NT2/D1 (cell line): ENCODE data around the gene ALOXE3.

Experiments
- DNase-seq: peaks from one replicate; pipeline ENCODE4 v3.0.0-alpha.2; 2011; ENCODE audit warnings: low read depth, low spot score
- H3K27me3 ChIP-seq: 2 replicates; pipeline ENCODE4 v1.6.0; 2011; ENCODE audit warnings: mild to moderate bottlenecking; ENCODE audit not compliant: insufficient read length, insufficient read depth
- H3K36me3 ChIP-seq: 2 replicates; pipeline ENCODE4 v1.6.1; 2011; ENCODE audit warnings: mild to moderate bottlenecking, low read length, mixed read lengths; ENCODE audit not compliant: insufficient read depth, insufficient read length
- H3K4me1 ChIP-seq: 2 replicates; pipeline ENCODE4 v1.5.1; 2011; ENCODE audit not compliant: insufficient read depth, insufficient read length
- H3K4me3 ChIP-seq: 2 replicates; pipeline ENCODE4 v1.5.1; 2011; ENCODE audit warnings: low read depth; ENCODE audit not compliant: insufficient read length
- H3K9ac ChIP-seq: 2 replicates; pipeline ENCODE4 v1.6.0; 2011; ENCODE audit warnings: low read depth; ENCODE audit not compliant: insufficient read length
- H3K9me3 ChIP-seq: 2 replicates; pipeline ENCODE4 v1.5.1; 2011; ENCODE audit warnings: mild to moderate bottlenecking, low read length; ENCODE audit not compliant: insufficient read depth
- SUZ12 ChIP-seq: IDR thresholded peaks from 2 replicates; pipeline ENCODE4 v1.6.1; 2011; ENCODE audit not compliant: insufficient read length, insufficient read depth; ENCODE audit errors: extremely low read depth
- YY1 ChIP-seq: IDR thresholded peaks from 2 replicates; pipeline ENCODE4 v1.6.1; 2011; ENCODE audit not compliant: insufficient read length, insufficient read depth
- ZNF274 ChIP-seq: IDR thresholded peaks from 2 replicates; pipeline ENCODE4 v1.6.1; 2011; ENCODE audit warnings: mild to moderate bottlenecking, low read depth, low read length

Gene ALOXE3

DNA sequence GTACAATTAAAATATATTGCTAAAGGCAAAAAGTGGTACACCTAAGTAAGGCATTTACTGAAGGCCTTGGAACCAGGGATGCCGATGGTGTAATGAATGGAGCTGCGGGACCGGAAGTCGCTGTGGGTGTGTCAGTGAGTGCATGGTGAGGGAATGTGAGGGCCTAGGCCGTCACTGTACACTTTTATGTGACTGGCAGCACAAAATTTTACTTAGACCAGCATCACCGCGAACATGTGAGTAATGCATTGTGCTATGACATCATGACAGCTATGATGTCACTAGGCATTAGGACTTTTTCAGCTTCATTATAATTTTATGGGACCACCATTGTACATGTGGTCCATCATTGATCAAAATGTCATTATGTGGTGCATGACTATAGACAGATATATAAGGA lies 64.7 kb downstream of the ALOXE3 start:
- TF ChIP-seq SUZ12, result no peak
- TF ChIP-seq YY1, result no peak
- no peak for TF ChIP-seq ZNF274
- DNase-seq, result no peak
- Histone ChIP-seq H3K36me3 (no peaks in the 10 kb centered on the region), H3K4me1 (no peaks in the 10 kb centered on the region), H3K9me3 (no peaks in the 10 kb centered on the region), H3K4me3 (no peak overlapping the region), H3K9ac (no peak overlapping the region), H3K27me3 (peaks cover 4% of the 10 kb centered on the region)

DNA sequence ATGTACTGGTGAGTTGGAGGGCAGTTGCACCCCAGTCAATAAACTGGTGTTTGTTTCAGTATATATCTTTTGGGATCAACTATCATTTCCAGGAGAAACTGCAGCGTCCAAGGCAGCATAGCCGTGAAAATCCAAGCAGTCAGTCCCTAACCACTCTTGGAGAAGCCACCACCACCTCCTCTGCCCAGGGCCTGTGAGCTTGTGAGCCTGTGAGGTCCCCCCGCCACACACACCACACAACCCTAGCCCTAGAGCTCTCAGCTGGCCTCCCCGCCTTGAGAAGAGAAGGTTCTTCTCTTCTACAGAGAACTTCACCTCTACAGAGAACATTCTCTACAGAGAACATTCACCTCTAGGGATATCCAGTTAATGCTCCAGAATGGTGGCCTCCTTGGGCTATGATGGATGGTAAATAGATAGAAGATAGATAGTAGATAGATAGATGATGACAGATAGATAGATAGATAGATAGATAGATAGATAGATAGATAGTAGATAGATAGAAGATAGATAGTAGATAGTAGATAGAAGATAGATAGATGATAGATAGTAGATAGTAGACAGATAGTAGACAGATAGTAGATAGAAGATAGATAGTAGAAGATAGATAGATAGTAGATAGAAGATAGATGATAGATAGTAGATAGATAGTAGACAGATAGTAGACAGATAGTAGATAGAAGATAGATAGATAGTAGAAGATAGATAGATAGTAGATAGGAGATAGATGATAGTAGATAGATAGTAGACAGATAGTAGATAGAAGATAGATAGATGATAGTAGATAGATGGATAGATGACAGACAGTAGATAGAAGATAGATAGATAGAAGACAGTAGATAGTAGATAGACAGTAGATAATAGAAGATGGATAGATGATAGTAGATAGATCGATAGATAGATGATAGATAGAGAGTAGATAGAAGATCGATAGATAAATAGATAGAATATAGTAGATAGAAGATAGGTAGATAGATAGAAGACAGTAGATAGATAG lies 65.8 kb downstream of the ALOXE3 start:
- Histone ChIP-seq H3K9ac (no peak overlapping the region), H3K4me1 (no peaks in the 10 kb centered on the region), H3K36me3 (no peaks in the 10 kb centered on the region), H3K4me3 (no peak overlapping the region), H3K27me3 (peaks cover 4% of the 10 kb centered on the region), H3K9me3 (no peaks in the 10 kb centered on the region)
- no peak for DNase-seq
- TF ChIP-seq SUZ12 (no peak), YY1 (no peak), ZNF274 (no peak)

DNA sequence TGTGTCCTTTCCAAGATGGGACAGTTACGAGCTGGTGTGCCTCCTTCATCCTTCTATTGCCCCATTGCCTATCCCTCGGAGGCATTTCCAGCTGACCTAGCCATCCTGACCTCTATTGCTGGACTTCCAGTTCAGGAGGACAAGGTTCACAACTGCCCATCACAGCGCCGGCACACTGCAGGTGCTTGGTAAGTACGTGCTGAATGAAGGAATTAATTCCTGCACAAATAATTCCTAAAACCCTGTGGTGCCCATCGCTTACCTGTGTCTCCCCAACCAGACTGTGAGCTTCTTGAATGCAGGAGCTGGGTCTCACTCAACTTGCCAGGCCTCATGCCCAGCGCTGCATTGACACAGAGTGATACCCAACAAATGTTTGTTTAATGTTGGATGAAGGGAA lies 66.5 kb downstream of the ALOXE3 start:
- Histone ChIP-seq H3K9me3 (no peaks in the 10 kb centered on the region), H3K4me1 (no peaks in the 10 kb centered on the region), H3K4me3 (no peak overlapping the region), H3K9ac (no peak overlapping the region), H3K36me3 (no peaks in the 10 kb centered on the region), H3K27me3 (no peaks in the 10 kb centered on the region)
- no peak for TF ChIP-seq YY1
- TF ChIP-seq SUZ12, result no peak
- no peak for TF ChIP-seq ZNF274
- DNase-seq, result no peak

GRCh38 chr17:8048736-8049135 lies 69.6 kb downstream of the ALOXE3 start:
- H3K9ac ChIP-seq, result no peak overlapping the region
- no peaks in the 10 kb centered on the region for H3K9me3 ChIP-seq
- no peaks in the 10 kb centered on the region for H3K36me3 ChIP-seq
- no peak for DNase-seq
- H3K4me1 ChIP-seq, result no peaks in the 10 kb centered on the region
- H3K27me3 ChIP-seq, result peaks cover 4% of the 10 kb centered on the region
- TF ChIP-seq SUZ12, result no peak
- TF ChIP-seq ZNF274, result no peak
- TF ChIP-seq YY1, result no peak
- no peak overlapping the region for H3K4me3 ChIP-seq

- no peaks in the 10 kb centered on the region for H3K4me1 ChIP-seq
- no peak overlapping the region for H3K4me3 ChIP-seq
- H3K9me3 ChIP-seq, result no peaks in the 10 kb centered on the region
- no peaks in the 10 kb centered on the region for H3K36me3 ChIP-seq
- no peak overlapping the region for H3K9ac ChIP-seq
- H3K27me3 ChIP-seq, result peaks cover 4% of the 10 kb centered on the region
- no peak for DNase-seq
- TF ChIP-seq YY1 (no peak), ZNF274 (no peak)
Measured at GRCh38 chr17:8048236-8048635, 70.1 kb downstream of the ALOXE3 start.

- no peak overlapping the region for H3K4me3 ChIP-seq
- no peak for TF ChIP-seq ZNF274
- TF ChIP-seq SUZ12, result no peak
- TF ChIP-seq YY1, result no peak
- DNase-seq, result no peak
- no peaks in the 10 kb centered on the region for H3K9me3 ChIP-seq
- no peak overlapping the region for H3K9ac ChIP-seq
- H3K4me1 ChIP-seq, result no peaks in the 10 kb centered on the region
- peaks cover 4% of the 10 kb centered on the region for H3K27me3 ChIP-seq
- H3K36me3 ChIP-seq, result no peaks in the 10 kb centered on the region
Measured at GRCh38 chr17:8047769-8048110, 70.6 kb downstream of the ALOXE3 start.

DNA sequence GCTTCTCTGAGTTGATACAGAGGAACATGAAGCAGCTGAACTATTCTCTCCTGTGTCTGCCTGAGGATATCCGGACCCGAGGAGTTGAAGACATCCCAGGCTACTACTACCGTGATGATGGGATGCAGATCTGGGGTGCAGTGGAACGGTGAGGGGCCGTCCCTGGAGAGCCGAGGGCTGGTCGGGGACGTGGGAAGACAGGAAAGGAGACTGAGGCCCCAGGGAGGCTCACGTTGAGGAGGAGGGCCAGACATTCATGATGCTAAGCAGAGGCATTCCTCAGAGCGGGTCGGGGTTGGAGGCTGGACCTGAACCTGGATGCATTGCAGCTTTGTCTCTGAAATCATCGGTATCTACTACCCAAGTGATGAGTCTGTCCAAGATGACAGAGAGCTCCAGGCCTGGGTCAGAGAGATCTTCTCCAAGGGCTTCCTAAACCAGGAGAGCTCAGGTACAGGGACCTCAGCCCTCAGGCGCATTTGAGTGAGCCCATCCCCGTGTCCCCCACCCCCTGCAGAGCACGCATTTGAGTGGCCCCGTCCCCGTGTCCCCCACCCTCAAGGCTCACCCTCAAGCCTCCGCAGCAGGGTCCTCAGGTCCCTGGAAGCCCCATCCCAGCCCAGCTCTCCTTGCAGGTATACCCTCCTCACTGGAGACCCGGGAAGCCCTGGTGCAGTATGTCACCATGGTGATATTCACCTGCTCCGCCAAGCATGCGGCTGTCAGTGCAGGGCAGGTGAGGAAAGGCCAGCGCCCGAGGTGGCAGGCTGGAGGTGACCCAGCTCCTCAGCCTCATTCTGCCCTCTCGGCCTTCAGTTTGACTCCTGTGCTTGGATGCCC lies 71.2 kb downstream of the ALOXE3 start:
- DNase-seq, result no peak
- H3K4me3 ChIP-seq, result no peak overlapping the region
- no peaks in the 10 kb centered on the region for H3K9me3 ChIP-seq
- no peaks in the 10 kb centered on the region for H3K36me3 ChIP-seq
- H3K9ac ChIP-seq, result no peak overlapping the region
- peaks cover 4% of the 10 kb centered on the region for H3K27me3 ChIP-seq
- TF ChIP-seq ZNF274 (no peak), YY1 (no peak), SUZ12 (no peak)
- no peaks in the 10 kb centered on the region for H3K4me1 ChIP-seq
